GM12872 (cell line): ENCODE measurements around the gene MYO5C.

Experiments used
- TF ChIP-seq, protein P1 (sequence below): IDR thresholded peaks from 3 replicates; pipeline ENCODE4 v1.5.1; 2011; ENCODE audit warnings: low read depth, mild to moderate bottlenecking, low read length, moderate library complexity; ENCODE audit not compliant: insufficient read depth

The MYO5C gene

DNA sequence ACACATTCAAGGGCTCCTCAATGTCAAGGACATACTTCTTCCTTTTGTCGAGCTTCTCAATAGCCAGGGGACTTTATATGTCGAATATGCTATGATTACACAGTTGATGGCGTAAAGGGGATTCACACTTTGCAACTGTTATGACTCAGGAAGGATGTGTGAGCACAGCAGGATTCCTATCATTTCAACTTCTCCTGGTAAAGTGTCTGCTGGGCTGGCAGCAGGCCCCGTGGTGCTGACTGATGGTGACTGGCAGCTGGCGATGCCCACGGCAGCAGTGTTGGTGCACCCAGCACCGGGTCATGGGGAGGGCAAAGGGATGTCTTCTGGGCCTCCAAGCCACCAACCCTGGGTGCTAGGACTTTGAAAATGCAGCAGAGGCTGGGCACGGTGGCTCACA lies 59.6 kb downstream of the MYO5C start:
- TF ChIP-seq, protein P1, sequence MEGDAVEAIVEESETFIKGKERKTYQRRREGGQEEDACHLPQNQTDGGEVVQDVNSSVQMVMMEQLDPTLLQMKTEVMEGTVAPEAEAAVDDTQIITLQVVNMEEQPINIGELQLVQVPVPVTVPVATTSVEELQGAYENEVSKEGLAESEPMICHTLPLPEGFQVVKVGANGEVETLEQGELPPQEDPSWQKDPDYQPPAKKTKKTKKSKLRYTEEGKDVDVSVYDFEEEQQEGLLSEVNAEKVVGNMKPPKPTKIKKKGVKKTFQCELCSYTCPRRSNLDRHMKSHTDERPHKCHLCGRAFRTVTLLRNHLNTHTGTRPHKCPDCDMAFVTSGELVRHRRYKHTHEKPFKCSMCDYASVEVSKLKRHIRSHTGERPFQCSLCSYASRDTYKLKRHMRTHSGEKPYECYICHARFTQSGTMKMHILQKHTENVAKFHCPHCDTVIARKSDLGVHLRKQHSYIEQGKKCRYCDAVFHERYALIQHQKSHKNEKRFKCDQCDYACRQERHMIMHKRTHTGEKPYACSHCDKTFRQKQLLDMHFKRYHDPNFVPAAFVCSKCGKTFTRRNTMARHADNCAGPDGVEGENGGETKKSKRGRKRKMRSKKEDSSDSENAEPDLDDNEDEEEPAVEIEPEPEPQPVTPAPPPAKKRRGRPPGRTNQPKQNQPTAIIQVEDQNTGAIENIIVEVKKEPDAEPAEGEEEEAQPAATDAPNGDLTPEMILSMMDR, result no peak

DNA sequence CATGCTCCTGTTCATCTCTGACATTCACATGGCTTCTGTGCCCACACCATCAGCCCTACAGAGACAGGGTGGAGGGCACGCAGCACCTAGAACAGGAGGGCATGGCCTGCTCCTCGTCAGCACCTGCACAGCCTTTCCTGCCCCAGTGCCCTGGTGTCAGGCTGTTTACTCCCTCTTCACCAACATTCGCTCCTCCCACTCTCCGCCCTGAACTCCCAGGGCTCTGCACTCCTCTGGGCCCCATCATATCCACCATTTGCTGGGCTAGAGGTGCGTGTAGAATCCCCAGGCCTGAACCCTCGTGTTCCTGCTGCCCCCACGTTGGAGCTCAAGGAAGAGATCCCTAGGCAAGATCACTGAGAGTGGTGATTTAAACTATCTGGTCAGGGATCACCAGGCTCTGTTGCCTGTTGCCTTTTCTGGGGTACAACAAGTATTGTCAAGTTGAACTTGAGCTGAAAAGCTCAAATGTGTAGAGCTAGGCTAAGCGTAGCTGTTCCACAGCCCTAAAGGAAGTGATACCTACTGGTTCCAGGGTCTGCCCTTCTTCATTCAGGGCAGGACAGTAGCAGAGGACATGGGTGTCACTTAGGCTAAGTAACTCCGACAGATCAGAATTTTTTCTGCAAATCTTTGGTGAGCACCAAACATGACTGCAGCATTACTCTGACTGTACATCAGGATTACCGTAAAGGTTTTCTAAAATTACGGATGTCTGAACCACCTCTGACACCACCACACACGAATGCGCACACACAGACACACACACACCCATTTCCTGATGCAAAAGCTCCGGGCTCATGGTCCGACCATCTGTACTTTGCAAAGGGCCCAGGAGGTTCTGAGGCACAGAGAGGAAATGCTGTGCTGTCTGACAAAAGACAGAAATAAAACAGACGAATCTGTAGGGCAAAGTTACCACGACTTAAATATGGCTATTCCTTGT lies 60.7 kb downstream of the MYO5C start:
- TF ChIP-seq, protein P1, result no peak

DNA sequence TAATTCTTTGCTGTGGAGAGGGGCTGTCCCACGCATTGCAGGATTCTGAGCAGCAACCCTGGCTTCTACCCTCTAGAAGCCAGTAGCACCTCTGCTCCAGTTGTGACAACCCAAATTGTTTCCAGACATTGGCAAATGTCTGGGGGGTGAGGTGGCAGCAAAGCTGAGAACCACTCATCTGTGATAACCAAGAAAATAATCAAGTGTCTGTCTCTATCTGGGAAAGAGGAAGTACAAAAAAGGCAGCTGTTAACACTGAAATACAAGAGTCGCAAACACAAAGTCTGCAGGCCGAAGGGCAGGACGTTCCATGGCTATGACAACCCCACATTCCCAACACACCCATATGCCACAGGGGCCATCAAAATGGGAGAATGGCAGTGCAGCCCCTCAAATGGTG lies 62.2 kb downstream of the MYO5C start:
- TF ChIP-seq, protein P1, result no peak

DNA sequence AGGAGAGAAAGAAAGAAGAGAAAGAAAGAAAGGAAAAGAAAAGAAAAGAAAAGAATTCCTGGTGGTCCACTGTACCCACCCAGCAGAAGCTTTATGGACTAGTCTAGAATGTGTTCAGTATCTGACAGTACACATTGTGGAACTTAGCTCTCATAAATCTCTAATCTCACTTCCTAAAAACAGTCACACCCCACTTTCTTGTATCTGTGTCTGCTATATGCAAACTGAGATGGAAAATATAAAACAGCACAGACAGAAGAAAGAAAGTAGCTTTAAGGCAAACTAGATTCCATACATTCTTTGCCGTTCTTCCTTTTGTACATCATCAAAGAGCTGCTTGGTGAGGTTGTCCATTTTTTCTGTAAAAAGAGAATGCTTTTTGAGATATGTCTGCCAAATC lies 63.3 kb downstream of the MYO5C start:
- TF ChIP-seq, protein P1, result no peak

DNA sequence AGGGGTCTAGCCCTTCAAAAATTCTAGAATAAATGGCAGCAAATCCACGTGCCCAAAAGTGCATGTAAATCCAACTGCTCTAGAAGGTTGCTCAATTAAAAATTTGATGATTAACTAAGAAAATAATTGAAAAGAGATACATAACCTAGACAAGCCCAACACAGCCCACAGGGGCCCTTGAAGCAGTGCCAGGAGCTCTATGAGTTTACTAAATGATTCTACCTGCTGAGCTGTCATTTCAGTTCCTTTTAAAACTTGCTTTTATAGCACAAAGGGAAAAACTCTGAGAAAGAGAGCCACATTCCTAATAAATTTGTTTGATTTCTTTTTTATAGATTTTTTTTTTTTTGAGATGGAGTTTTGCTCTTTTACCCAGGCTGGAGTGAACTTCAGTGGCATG lies 65.5 kb downstream of the MYO5C start:
- TF ChIP-seq, protein P1, result no peak

DNA sequence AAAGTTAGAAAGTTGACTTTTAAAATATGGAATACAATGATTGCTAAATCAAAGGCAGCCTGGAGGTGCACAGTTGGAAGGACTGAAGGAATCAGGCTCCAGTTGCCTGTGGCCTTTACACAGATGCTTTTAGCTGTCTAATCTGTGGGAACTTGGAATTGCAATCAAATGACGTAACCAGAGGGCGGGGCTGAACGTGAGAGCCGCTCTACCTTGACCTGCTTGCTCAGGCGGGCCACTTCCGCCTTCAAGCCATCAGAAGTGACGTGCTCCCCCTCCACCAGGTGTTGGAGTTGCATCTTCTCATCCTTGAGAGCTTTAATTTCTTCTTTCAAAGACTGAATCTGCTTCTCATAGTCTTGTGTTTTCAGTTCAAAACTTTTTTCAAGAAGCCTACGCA lies 66.7 kb downstream of the MYO5C start:
- TF ChIP-seq, protein P1, result no peak

DNA sequence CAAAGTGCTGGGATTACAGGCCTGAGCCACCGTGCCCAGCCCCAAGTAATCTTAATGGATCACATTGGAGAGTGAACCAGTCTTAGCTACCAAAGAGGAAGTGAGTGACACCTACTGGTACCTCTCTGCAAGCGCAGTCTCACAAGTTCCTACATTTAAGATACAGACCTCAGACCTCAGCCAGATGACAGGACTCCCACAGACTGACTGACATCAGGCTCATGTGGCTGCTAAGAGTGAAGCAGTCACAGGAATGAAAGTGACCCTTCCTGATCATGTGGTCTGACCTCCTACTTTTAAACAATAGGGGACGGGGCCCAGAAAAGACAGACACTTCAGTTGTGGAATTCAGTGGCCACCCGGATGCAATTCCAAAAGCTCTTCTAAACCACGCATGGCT lies 68.1 kb downstream of the MYO5C start:
- TF ChIP-seq, protein P1, result peak; percentile 85
